Right ventricle myocardium superior (tissue), 1 donor: Measurements from ENCODE around the gene CEP95. TPM values are rescaled to one million over a fixed set of nuclear protein-coding genes. Genes with fewer than 3 reads are reported as not detected.

Source experiments
- microRNA-seq: library from miRNA; unstranded; fragments of <30 nt; microRNA quantifications from one replicate; pipeline ENCODE4 v1.2.0, GENCODE V29; 2020
- total RNA-seq: library from RNA; stranded (reverse); fragmentation: NEBNext Ultra II Directional; extraction: Animal tissue kit (Norgen Biotek cat#: 25700); gene quantifications from one replicate; pipeline ENCODE4 v1.2.1, GENCODE V29; 2021
- donor health status: DM: no; HTN: yes; CAD: no; lungs with severe emphysema.

The CEP95 gene
- total RNA-seq, 1 donor from 2014 or later, result 11.2 TPM

Small RNAs within 50 kb of the gene (microRNA-seq; reads per million reads assigned to microRNA genes)
- gene MIR3064, result not detected
- gene MIR5047, result not detected

Other genes starting within 250 kb of the CEP95 start
- 54.0 TPM for gene TEX2, start 243.7 kb upstream of the CEP95 start, total RNA-seq
- 89.9 TPM for gene PECAM1, start 116.1 kb upstream of the CEP95 start, total RNA-seq
- gene MILR1, start 57.9 kb upstream of the CEP95 start, total RNA-seq, result 2.2 TPM
- 7.4 TPM for gene POLG2, start 9.9 kb upstream of the CEP95 start, total RNA-seq
- 262 TPM for gene DDX5, start 688 bp upstream of the CEP95 start, total RNA-seq
- 12.4 TPM for gene SMURF2, start 155.3 kb downstream of the CEP95 start, total RNA-seq